ENCODE data around the gene SAMD3.
A peak's percentile ranks its signal among the peaks of the same experiment; 100 is the strongest.

The SAMD3 gene

DNA sequence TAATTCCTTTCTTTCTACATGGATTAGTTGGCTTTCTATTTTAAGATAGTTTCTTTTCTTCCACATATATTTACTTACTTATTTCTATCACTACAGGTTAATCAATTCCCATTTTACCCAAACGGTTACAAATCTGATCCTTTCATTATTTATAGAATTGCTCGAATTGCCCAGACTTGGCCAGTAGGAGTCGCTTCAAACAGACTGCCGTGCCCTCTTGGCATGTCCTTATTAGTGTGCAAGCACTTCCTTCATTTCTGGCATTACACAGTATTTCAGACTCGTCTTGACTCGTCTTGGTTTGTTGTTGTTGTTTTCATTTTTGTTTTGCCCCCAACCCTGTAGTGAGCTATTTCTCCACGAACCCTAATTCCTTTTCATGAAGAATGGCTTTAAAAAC lies 74.6 kb downstream of the SAMD3 start:
- Histone ChIP-seq H3K4me3 (replicated peaks; ENCODE audit: low read depth, low read length) (no peak overlapping the region), H3K36me3 (ENCODE audit: control insufficient read depth, insufficient read depth, low read length) (no peaks in the 10 kb centered on the region), H3K27me3 (replicated peaks; ENCODE audit: control insufficient read depth, insufficient read depth, low read length) (no peaks in the 10 kb centered on the region)
- TF ChIP-seq, protein P1, sequence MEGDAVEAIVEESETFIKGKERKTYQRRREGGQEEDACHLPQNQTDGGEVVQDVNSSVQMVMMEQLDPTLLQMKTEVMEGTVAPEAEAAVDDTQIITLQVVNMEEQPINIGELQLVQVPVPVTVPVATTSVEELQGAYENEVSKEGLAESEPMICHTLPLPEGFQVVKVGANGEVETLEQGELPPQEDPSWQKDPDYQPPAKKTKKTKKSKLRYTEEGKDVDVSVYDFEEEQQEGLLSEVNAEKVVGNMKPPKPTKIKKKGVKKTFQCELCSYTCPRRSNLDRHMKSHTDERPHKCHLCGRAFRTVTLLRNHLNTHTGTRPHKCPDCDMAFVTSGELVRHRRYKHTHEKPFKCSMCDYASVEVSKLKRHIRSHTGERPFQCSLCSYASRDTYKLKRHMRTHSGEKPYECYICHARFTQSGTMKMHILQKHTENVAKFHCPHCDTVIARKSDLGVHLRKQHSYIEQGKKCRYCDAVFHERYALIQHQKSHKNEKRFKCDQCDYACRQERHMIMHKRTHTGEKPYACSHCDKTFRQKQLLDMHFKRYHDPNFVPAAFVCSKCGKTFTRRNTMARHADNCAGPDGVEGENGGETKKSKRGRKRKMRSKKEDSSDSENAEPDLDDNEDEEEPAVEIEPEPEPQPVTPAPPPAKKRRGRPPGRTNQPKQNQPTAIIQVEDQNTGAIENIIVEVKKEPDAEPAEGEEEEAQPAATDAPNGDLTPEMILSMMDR (IDR thresholded peaks at IDR 0.05; ENCODE audit: insufficient read depth, low read length, poor library complexity, severe bottlenecking): peak; percentile 66
- DNase-seq (ENCODE audit: extremely low read depth, insufficient read length): no peak

DNA sequence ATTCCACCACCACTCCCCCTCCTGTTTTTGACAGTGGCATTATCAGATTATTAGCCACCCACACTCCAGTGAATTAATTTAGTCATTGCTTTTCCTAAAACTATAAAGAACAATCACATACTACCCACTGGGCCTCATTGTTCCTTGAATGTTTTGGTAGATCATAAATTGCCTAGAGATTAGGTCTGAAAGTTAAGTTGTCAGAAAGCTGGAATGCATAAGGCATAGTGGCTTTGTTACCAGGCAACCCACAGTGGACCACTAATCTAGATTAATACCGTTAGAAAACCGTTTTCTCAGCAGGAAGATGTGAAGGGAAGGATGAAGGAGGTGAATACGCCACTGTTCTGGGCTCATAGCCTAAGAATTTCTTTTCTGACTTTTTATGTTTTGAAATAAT lies 75.6 kb downstream of the SAMD3 start:
- Histone ChIP-seq H3K36me3 (ENCODE audit: control insufficient read depth, insufficient read depth, low read length) (no peaks in the 10 kb centered on the region), H3K27me3 (replicated peaks; ENCODE audit: control insufficient read depth, insufficient read depth, low read length) (no peaks in the 10 kb centered on the region), H3K4me3 (replicated peaks; ENCODE audit: low read depth, low read length) (no peak overlapping the region)
- no peak for DNase-seq (ENCODE audit: extremely low read depth, insufficient read length)
- TF ChIP-seq, protein P1 (IDR thresholded peaks at IDR 0.05; ENCODE audit: insufficient read depth, low read length, poor library complexity, severe bottlenecking): no peak

DNA sequence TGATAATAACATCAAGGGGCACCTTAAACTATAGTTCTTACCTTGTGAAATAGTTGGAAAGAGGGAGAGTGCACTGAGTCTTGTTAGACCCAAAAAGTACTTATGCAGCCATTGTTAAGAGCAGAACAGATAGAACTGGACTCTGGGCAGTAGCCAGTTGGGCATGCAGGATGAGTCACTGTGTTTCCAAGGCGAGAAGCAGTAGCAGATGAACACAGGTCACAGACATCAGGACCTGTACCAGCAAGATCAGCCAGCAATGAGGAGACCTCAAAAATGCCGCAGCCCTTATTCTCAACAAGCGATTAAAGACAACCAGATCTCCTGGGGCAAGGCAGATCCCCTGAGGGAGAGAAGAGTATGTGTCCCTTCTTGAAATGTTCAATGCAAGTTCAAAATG lies 79.0 kb downstream of the SAMD3 start:
- no peaks in the 10 kb centered on the region for H3K27me3 ChIP-seq (replicated peaks; ENCODE audit: control insufficient read depth, insufficient read depth, low read length)
- DNase-seq (ENCODE audit: extremely low read depth, insufficient read length): no peak
- no peaks in the 10 kb centered on the region for H3K36me3 ChIP-seq (ENCODE audit: control insufficient read depth, insufficient read depth, low read length)
- H3K4me3 ChIP-seq (replicated peaks; ENCODE audit: low read depth, low read length): no peak overlapping the region
- TF ChIP-seq, protein P1 (IDR thresholded peaks at IDR 0.05; ENCODE audit: insufficient read depth, low read length, poor library complexity, severe bottlenecking): no peak

DNA sequence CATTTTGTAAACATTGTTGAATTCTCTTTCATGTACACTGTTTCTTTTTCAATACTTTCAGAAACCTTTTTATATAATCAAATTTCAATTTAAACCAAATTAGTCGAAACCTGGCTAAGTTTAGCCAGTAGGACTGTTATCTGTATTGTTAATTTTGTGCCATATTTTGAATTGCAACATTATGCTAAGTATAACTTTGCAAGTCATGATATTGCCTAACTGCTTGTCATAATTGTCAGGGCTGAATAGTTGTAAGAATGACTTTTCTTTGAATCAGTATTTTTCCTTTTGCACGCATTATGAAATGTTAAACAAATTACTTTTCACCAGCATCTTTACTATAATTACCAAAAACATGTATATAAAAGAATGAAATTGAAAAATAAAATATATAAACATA lies 82.7 kb downstream of the SAMD3 start:
- Histone ChIP-seq H3K4me3 (replicated peaks; ENCODE audit: low read depth, low read length) (no peak overlapping the region), H3K36me3 (ENCODE audit: control insufficient read depth, insufficient read depth, low read length) (no peaks in the 10 kb centered on the region), H3K27me3 (replicated peaks; ENCODE audit: control insufficient read depth, insufficient read depth, low read length) (no peaks in the 10 kb centered on the region)
- TF ChIP-seq, protein P1 (IDR thresholded peaks at IDR 0.05; ENCODE audit: insufficient read depth, low read length, poor library complexity, severe bottlenecking): no peak
- no peak for DNase-seq (ENCODE audit: extremely low read depth, insufficient read length)

DNA sequence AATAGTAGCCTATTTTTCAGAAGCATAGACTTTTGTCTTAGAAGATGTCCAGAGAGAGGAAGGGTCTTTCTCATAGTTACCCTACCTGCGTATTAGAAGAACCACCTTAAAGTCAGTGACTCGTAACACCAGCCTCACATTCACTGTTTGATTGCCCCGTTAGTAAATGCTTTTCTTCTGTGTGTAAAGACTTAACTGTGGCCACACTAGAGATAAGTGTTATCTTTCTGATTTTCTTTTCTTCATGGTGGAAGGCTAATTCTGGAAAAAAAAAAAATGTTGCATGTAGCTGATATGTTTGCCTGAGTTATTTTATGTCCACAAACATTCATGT lies 83.9 kb downstream of the SAMD3 start:
- Histone ChIP-seq H3K27me3 (replicated peaks; ENCODE audit: control insufficient read depth, insufficient read depth, low read length) (no peaks in the 10 kb centered on the region), H3K36me3 (ENCODE audit: control insufficient read depth, insufficient read depth, low read length) (no peaks in the 10 kb centered on the region), H3K4me3 (replicated peaks; ENCODE audit: low read depth, low read length) (no peak overlapping the region)
- TF ChIP-seq, protein P1 (IDR thresholded peaks at IDR 0.05; ENCODE audit: insufficient read depth, low read length, poor library complexity, severe bottlenecking): no peak
- DNase-seq (ENCODE audit: extremely low read depth, insufficient read length): no peak

DNA sequence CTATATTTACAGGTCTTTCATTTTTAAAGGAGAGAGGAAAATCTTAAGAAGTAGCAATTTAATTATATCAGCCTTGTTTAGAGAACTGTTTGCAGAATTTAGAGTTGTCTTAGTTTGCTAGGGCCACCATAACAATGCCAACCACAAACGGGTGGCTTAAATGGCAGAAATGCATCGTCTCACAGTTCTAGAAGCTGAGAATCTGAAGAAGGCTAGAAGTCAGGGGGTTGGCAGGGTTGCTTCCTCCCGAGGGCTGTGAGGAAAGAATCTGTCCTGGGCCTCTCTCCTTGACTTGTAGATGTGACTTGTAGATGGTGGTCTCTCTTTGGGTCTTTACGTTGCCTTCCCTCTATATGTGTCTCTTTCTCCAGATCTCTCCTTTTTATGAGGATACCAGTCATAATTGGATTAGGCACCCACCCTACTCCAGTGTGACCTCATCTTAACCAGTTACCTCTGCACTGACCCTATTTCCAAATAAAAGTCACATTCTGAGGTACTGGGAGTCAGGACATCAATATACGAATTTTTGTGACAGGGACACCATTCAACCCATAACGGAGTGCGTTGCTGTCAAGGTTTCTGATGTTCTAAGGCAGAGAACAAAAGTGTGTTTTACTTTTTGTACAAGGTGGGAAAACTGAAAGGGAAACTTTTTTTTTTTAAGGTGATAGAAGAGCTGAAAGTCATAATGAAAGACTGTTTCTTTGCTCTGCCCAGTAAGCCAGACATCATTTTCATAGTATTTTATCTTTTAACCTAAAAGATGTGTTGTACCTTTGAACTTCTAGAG lies 84.4 kb downstream of the SAMD3 start:
- no peaks in the 10 kb centered on the region for H3K27me3 ChIP-seq (replicated peaks; ENCODE audit: control insufficient read depth, insufficient read depth, low read length)
- H3K36me3 ChIP-seq (ENCODE audit: control insufficient read depth, insufficient read depth, low read length): no peaks in the 10 kb centered on the region
- no peak overlapping the region for H3K4me3 ChIP-seq (replicated peaks; ENCODE audit: low read depth, low read length)
- no peak for DNase-seq (ENCODE audit: extremely low read depth, insufficient read length)
- TF ChIP-seq, protein P1 (IDR thresholded peaks at IDR 0.05; ENCODE audit: insufficient read depth, low read length, poor library complexity, severe bottlenecking): no peak

All from GM06990 (cell line).